Spleen (tissue), 11 donors: ENCODE results near the gene ZNF771. TPM values are rescaled to one million over a fixed set of nuclear protein-coding genes. Genes with fewer than 3 reads are reported as not detected.

Experiments used
- polyA plus RNA-seq, 3 donors: library from polyadenylated mRNA; stranded (reverse); fragments of 200-250 nt; gene quantifications; one replicate each; pipeline ENCODE4 v1.2.1, GENCODE V29; 2013
- small RNA-seq, 4 donors: library from RNA; depleted of rRNA; stranded (forward); fragments of <200 nt; gene quantifications; one replicate each; pipeline ENCODE3, GENCODE V24; 2016
- total RNA-seq, 7 donors: library from RNA; depleted of rRNA in 3 of 7; stranded (reverse); fragments of >200 nt in 3 of 7; fragmentation: NEBNext Ultra II Directional in 4 of 7; extraction: Animal tissue kit (Norgen Biotek cat#: 25700) in 4 of 7; gene quantifications; one replicate each; pipeline versions ENCODE4 v1.1.0 to v1.2.1, GENCODE V29; 2016 to 2021
- donor health status: healthy with polysubstance abuse.
- donor health status: DM: no; HTN: no; CAD: no; lungs with moderate emphysema.
- donor health status: DM: no; HTN: no; CAD: no.
- donor health status: Bipolar disorder and iron deficiency.
- donor health status: healthy.
- donor health status: DM: no; HTN: no; CAD: no.
- donor health status: DM: yes; HTN: yes; CAD: no.

Gene ZNF771
- total and polyA plus RNA-seq, 10 donors, result 2.2 to 10.2 (median 3.1) TPM

Small RNA genes lying within 50 kb of the gene (small RNA-seq; reads per million reads assigned to genes)
- 0 reads per million in 4 donors for gene RF00019
- gene RF00406, result 0 to 0.30 (median 0.09) reads per million in 4 donors

Other genes with a start within 250 kb of the ZNF771 start
- gene CORO1A, start 224.0 kb upstream of the ZNF771 start, total RNA-seq, result 100 to 1,000 TPM; 346 to 602 (median 413) TPM
- 100 to 1,000 TPM; 667 to 757 (median 675) TPM for gene CORO1A, start 224.0 kb upstream of the ZNF771 start, polyA plus RNA-seq
- gene BOLA2B, start 213.9 kb upstream of the ZNF771 start, total RNA-seq, result 100 to 1,000 TPM in 4 of 7 donors, 10 to 100 TPM in 3; 51.0 to 391 (median 105) TPM
- gene BOLA2B, start 213.9 kb upstream of the ZNF771 start, polyA plus RNA-seq, result 100 to 1,000 TPM; 262 to 413 (median 307) TPM
- 10 to 100 TPM; 49.0 to 91.4 (median 67.6) TPM for gene SLX1A, start 213.7 kb upstream of the ZNF771 start, total RNA-seq
- 10 to 100 TPM; 73.6 to 77.2 (median 75.1) TPM for gene SLX1A, start 213.7 kb upstream of the ZNF771 start, polyA plus RNA-seq
- gene SULT1A3, start 208.4 kb upstream of the ZNF771 start, total RNA-seq, result 10 to 100 TPM; 15.1 to 33.8 (median 20.4) TPM
- gene SULT1A3, start 208.4 kb upstream of the ZNF771 start, polyA plus RNA-seq, result 100 to 1,000 TPM in 1 of 3 donors, 10 to 100 TPM in 2; 45.7 to 120 (median 74.1) TPM
- 10 to 100 TPM in 3 of 7 donors, 1 to 10 TPM in 4; 2.7 to 41.9 (median 6.8) TPM for gene NPIPB13, start 159.1 kb upstream of the ZNF771 start, total RNA-seq
- gene NPIPB13, start 159.1 kb upstream of the ZNF771 start, polyA plus RNA-seq, result 1 to 10 TPM; 3.9 to 7.8 (median 4.9) TPM
- 10 to 100 TPM; 33.9 to 60.0 (median 55.8) TPM for gene CD2BP2, start 52.3 kb upstream of the ZNF771 start, total RNA-seq
- gene CD2BP2, start 52.3 kb upstream of the ZNF771 start, polyA plus RNA-seq, result 10 to 100 TPM; 27.8 to 42.9 (median 42.9) TPM
- gene TBC1D10B, start 37.1 kb upstream of the ZNF771 start, total RNA-seq, result 10 to 100 TPM; 32.5 to 50.4 (median 45.8) TPM
- gene TBC1D10B, start 37.1 kb upstream of the ZNF771 start, polyA plus RNA-seq, result 10 to 100 TPM; 17.3 to 33.3 (median 22.5) TPM
- 1 to 10 TPM in 1 of 7 donors, not detected in 6; 1.4 TPM for gene MYL11, start 32.8 kb upstream of the ZNF771 start, total RNA-seq
- gene MYL11, start 32.8 kb upstream of the ZNF771 start, polyA plus RNA-seq, result 1 to 10 TPM; 2.7 to 4.3 (median 2.8) TPM
- 100 to 1,000 TPM in 1 of 7 donors, 10 to 100 TPM in 6; 38.5 to 105 (median 72.4) TPM for gene SEPTIN1, start 25.0 kb upstream of the ZNF771 start, total RNA-seq
- gene SEPTIN1, start 25.0 kb upstream of the ZNF771 start, polyA plus RNA-seq, result 100 to 1,000 TPM; 154 to 199 (median 179) TPM
- 10 to 100 TPM in 3 of 7 donors, 1 to 10 TPM in 4; 7.1 to 10.4 (median 9.5) TPM for gene ZNF48, start 12.2 kb upstream of the ZNF771 start, total RNA-seq
- gene ZNF48, start 12.2 kb upstream of the ZNF771 start, polyA plus RNA-seq, result 1 to 10 TPM; 2.7 to 5.7 (median 3.5) TPM
- 10 to 100 TPM; 17.6 to 36.3 (median 28.6) TPM for gene DCTPP1, start 22.4 kb downstream of the ZNF771 start, total RNA-seq
- gene DCTPP1, start 22.4 kb downstream of the ZNF771 start, polyA plus RNA-seq, result 10 to 100 TPM; 25.5 to 49.1 (median 41.9) TPM
- gene SEPHS2, start 38.3 kb downstream of the ZNF771 start, total RNA-seq, result 10 to 100 TPM; 35.5 to 54.7 (median 43.7) TPM
- gene SEPHS2, start 38.3 kb downstream of the ZNF771 start, polyA plus RNA-seq, result 10 to 100 TPM; 42.4 to 56.0 (median 49.5) TPM
- 100 to 1,000 TPM; 100 to 212 (median 153) TPM for gene ITGAL, start 65.1 kb downstream of the ZNF771 start, total RNA-seq
- gene ITGAL, start 65.1 kb downstream of the ZNF771 start, polyA plus RNA-seq, result 10 to 100 TPM; 26.6 to 64.4 (median 51.1) TPM
- 10 to 100 TPM; 17.2 to 27.3 (median 25.5) TPM for gene ZNF768, start 119.0 kb downstream of the ZNF771 start, total RNA-seq
- gene ZNF768, start 119.0 kb downstream of the ZNF771 start, polyA plus RNA-seq, result 10 to 100 TPM; 17.0 to 33.1 (median 21.6) TPM
- gene ZNF747, start 127.3 kb downstream of the ZNF771 start, total RNA-seq, result 10 to 100 TPM in 6 of 7 donors, 1 to 10 TPM in 1; 7.7 to 16.1 (median 14.0) TPM
- gene ZNF747, start 127.3 kb downstream of the ZNF771 start, polyA plus RNA-seq, result 1 to 10 TPM; 5.9 to 8.3 (median 6.4) TPM
- 10 to 100 TPM; 11.6 to 18.6 (median 13.5) TPM for gene ZNF764, start 150.8 kb downstream of the ZNF771 start, total RNA-seq
- 1 to 10 TPM; 3.4 to 7.4 (median 4.1) TPM for gene ZNF764, start 150.8 kb downstream of the ZNF771 start, polyA plus RNA-seq
- gene ZNF688, start 164.1 kb downstream of the ZNF771 start, total RNA-seq, result 10 to 100 TPM; 10.7 to 26.3 (median 19.7) TPM
- gene ZNF688, start 164.1 kb downstream of the ZNF771 start, polyA plus RNA-seq, result 10 to 100 TPM; 27.5 to 43.5 (median 40.8) TPM
- gene ZNF785, start 178.1 kb downstream of the ZNF771 start, total RNA-seq, result 10 to 100 TPM; 16.5 to 22.1 (median 18.6) TPM
- gene ZNF785, start 178.1 kb downstream of the ZNF771 start, polyA plus RNA-seq, result 1 to 10 TPM; 3.1 to 7.1 (median 3.5) TPM
- 10 to 100 TPM in 5 of 7 donors, 1 to 10 TPM in 2; 6.3 to 14.6 (median 11.4) TPM for gene ZNF689, start 202.8 kb downstream of the ZNF771 start, total RNA-seq
- gene ZNF689, start 202.8 kb downstream of the ZNF771 start, polyA plus RNA-seq, result 1 to 10 TPM; 3.5 to 5.0 (median 3.7) TPM
- gene PRR14, start 243.4 kb downstream of the ZNF771 start, total RNA-seq, result 10 to 100 TPM; 51.2 to 77.8 (median 61.8) TPM
- 100 to 1,000 TPM in 2 of 3 donors, 10 to 100 TPM in 1; 68.4 to 178 (median 148) TPM for gene PRR14, start 243.4 kb downstream of the ZNF771 start, polyA plus RNA-seq